ENCODE measurements around the gene CHRND.

DNA sequence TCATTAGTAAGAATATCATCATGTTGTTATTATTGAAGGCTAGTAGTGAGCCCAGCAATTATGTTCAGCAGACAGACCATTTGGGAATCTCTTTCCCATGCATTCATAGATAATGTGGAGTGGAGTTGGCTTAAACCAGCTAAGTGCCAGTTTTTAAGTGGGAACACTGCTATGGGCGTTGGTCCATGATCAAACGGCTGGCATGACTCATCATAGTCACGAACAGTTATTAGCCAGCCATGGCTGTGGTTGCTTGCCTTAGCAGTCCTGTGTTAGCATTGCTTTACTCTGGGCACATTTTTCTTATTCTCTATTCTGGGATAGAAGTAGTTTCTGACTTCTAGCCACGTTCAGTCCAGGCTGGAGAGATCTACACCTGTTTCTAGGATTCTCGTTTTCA lies 42.2 kb downstream of the CHRND start:
- no peak for TF ChIP-seq CTCF (IDR thresholded peaks at IDR 0.05)
- TF ChIP-seq POLR2A (IDR thresholded peaks at IDR 0.05), result no peak
